ENCODE measurements around the gene TTK.

TTK gene

DNA sequence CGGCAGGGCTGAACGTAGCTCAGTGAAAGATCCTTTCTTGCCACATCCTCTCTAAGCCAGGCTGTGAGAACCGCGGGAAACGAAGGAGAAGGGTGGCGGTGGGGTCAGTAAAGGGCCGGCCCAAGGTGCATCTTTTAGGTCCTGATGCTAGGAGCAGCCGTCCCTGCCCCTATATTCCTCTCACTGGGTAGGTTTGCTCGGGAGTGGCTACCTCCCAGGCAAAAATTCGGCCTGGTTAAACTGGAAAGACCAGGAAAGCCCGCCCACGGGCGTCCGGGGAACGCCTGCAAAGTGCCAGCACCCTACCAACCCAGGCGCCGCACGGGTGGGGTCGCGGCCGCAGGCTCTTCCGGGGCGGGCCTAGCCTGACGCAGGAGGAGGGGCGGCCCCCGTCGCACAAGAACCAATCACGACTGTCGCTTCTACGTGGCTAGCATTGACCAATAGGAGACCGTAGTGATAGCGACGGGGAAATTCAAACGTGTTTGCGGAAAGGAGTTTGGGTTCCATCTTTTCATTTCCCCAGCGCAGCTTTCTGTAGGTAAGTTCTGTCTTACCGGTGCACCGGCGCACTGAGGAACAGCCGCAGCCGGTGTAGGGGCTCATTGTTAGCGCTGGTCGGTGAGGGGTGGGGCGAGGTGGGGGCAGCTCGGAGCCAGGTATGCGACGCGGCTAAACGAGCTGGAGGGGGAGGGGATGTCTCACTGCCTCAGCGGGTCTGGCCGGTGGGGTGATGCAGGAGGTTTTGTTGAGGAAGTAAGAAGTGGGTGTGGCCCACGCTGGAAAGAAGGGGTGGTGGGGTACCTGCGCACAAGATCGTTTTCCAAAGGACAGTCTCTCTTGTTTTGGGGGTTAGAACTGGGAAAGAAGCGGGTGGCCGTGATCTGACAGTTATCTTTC, at the start of gene TTK:
Gene TTK (plus strand): TSS at position 477 of the 900 bp plus-strand sequence. CDS start 1,195 bp downstream, outside the sequence.
- DNase-seq, result peak; percentile 93 to 95

DNA sequence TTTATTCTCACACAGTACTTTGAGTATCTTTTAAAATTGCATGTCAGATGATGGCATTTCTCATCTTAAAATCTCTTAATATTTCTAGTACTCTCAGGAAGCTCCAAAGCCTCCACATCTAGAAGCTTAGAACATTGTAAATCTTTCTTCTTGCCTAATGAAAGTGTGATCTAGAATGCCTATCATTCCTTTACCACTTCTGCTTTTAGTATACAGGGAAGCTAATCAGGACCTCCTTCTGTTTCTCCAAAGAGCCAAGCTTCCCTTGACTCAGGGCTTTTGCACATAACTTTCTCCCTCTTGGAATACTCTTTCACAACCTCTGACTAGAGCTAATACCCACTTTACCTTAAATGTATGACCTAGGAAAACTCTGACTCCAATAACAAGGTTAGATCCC, 49.6 kb upstream of the TTK start:
- DNase-seq, result no peak

DNA sequence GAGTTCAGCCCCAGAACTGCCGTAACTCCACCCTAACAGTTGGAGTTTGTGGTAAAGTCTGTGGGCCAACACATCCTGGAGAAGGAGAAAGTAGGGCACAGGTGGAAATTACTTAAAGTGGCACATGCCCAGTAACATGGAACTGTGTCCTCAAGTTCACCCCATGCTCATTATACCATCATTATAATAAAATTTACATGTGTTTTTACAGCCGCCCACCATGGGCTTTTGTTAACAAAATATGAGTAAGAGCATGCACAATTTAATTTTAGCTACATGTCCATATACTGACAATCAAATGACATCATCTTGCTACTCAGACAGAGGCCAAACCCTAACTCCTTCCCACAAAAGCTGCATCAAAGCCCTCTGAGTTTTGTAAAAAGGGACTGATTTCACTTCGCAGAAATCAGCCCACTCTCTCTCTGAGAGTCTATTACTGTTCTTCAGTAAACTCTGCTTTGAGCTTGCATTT, 39.8 kb upstream of the TTK start:
- DNase-seq, result peak; percentile 1 to 62

DNA sequence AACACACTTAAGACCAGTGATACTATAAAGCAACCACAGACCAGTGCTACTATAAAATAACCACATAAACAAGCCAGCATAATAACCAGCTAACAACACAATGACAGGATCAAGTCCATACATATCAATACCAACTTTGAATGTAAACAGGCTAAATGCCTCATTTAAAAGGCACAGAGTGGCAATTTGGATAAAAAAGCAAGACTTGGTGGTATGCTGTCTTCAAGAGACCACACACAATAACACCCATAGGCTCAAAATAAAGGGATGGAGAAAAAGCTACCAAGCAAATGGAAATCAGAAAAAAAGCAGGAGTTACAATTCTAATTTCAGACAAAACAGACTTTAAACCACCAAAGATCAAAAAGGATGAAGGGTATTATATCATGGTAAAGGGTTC, 37.3 kb upstream of the TTK start:
- DNase-seq, result no peak

DNA sequence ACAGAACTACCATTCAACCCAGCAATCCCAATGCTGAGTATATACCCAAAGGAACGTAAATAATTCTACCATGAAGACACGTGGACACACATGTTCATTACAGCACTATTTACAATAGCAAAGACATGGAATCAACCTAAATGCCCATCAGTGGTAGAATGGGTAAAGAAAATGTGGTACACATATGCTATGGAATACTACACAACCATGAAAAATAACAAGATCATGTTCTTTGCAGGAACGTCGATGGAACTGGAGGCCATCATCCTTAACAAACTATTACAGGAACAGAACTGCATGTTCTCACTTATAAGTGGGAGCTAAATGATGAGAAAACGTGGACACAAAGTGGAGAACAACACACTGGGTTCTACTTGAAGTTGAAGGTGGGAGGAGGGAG, 34.7 kb upstream of the TTK start:
- DNase-seq, result no peak

DNA sequence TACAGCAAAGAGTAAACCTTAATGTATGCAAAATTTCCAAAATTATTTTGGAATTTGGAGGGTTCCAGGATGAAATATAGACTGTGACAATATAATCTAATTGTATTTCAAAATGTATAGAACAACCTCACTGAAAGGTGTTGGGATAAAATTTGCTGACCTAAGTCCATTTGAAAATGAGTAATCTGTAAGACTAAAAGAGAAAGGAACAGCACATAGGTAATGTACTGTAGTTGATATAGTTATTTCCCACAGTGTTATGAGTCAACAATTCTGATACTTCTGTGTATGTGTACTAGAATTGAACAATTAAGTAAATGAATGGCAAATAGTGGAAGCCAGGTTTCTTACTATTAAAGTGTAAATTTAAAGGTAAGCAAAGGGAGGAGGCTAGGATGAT, 33.3 kb upstream of the TTK start:
- DNase-seq, result no peak

DNA sequence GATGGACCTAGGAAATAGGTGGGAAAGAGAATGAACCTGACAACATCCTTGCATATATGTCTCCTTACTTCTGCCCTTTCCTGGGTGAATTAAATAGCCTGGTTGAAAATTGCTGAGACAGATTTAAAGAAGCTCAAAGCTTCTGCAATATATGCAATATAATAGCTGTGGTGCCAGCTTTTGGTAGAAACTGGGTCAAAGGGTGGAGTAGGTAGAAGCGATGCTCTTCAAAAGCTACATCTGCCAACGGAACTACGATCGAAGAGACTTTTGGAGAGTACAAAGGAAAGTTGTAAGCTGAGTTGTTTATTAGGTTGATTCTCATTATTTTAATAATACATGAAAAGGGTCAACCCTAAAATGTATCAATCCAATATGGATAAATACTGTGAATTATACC, 22.8 kb upstream of the TTK start:
- peak in 1 of 2 donors; percentile 11 for DNase-seq

DNA sequence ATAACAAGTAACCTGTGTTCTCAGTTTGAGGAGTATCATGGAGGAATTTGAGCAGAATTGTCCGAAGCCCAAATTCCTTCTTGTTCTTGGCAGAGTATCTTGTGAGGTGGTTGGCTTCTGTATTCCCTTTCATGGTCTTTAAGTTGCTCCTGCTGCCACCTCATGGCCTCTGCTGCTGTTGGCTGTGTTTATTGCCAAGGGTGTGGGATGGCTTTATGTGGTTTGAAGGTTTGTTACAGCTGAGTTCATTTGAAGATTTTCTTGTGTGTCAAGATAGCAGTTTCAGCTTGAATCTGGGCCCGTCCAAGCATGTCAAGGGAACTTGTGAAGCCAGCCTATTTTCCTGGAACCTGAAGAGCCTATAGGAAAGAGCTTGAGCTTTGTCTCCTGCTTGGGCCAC, 20.2 kb upstream of the TTK start:
- peak; percentile 1 to 42 for DNase-seq

DNA sequence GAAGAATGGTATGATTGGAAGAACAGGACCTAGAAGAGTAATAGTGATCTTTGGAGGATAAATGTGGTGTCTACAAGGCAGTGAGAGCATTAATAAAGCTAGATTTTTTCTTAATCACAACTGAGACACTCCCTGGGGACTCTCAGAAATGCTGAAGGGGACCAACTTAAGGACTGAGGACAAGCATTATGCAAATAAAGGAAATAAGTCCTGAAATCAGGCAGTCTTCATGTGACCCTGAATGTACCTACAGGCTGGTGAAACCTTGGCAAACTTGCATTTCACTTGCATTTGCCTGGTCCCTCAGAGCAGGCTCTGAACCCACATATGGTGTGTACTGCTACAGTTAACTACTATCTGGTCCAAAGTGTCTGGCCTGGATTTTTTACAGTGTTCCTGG, 19.3 kb upstream of the TTK start:
- DNase-seq, result no peak

DNA sequence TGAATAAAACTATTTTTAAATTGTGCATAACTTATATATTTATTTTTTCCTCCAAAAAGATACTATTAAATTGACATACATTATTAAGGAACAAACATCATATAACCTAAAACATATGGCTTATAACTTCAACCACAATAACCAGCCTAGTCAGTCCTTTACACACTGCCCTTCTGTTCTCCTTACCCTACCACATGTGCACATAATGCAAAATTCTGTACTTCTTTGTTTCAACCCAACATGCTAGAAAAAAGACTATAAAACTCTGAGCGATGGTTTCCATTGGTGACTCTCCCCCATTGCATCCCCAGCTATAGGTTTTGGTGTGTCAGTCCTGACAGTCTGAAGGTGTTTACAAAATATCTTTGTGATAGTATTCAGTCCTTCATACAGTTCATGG, 14.8 kb upstream of the TTK start:
- DNase-seq, result no peak

DNA sequence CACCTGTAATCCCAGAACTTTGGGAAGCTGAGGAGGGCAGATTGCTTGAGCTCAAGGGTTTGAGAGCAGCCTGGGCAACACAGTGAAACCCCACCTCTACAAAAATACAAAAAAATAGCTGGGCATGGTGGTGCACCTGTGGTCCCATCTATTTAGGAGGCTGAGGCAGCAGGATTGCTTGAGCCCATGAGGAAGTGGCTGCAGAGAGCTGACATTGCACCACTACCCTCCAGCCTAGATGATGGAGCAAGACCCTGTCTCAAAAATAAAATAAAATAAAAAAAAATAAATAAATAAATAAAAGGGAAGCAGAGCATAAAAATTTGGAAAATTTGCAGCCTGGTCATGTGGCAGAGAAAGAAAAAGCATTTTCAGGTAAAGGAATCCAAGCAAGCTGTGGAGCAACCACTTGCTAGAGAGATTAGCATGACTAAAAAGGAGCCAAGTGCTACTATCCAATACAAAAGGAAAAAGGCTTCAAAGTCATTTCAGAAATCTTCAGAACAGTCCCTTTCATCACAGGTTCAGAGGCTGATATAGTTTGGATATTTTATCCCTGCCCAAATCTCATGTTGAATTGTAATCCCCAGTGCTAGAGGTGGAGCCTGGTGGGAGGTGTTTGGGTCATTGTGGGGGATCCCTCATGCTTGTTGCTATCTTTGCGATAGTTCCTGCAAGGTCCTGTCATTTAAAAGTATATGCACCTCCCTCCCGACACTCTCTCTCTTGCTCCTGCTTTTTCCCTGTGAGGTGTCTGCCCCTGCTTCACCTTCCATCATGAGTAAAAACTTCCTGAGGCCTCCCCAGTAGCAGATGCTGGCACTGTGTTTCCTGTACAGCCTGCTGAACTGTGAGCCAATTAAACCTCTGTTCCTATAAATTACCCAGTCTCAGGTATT, 11.2 kb upstream of the TTK start:
- no peak for DNase-seq

DNA sequence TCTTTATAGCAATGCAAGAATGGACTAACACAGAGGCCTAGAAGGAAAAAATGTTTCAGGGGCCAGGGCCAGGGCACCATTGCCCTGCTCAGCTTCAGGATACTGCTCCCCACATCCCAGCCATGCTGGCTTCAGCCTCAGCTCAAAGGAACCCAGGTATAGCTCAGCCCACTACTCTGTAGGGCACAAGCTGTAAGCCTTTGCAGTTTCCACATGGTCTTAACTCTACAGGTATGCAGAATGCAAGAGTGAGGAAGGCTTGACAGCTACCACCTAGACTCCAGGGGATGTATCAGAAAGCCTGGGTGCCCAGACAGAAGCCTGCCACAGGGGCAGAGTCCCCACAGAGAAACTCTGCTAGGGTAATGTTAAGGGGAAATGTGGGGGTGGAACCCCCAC, 10.5 kb upstream of the TTK start:
- DNase-seq, result no peak

DNA sequence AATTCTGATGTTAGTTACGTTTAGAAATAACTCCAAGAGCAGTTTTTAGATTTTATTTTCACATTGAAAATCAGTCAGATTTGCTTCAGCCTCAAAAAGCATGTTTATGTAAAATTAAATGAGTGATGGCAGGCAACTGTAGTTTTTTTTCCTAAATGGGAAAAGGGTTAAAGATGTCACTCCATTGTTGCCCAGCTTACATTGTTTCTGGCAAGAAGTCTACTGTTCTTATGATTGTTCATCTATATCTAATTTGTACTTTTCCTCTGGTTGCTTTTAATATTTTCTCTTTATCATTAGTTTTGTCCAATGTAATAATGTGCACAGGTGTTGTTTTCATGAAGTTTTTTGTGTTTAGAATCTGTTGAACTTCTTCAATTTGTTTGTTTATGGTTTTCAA, 6.7 kb upstream of the TTK start:
- no peak for DNase-seq

DNA sequence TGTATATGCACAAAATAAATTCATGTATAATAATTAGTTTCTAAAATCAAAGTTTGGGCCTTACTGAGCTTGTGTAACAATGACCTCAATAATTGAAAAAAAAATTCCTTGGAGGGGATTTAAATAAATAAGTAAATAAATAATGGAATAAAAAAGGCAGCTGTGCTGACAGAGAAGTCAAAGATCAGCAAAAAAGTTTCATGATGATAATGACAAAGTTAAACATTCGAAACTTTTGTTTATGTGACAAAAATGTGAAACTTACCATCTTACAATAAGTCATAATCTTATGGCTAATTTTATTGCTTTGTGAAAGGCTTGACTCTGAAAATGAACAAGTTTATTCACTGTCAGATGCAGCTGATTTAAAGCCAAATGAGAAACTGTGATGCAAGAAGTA, 3.1 kb upstream of the TTK start:
- DNase-seq, result no peak

DNA sequence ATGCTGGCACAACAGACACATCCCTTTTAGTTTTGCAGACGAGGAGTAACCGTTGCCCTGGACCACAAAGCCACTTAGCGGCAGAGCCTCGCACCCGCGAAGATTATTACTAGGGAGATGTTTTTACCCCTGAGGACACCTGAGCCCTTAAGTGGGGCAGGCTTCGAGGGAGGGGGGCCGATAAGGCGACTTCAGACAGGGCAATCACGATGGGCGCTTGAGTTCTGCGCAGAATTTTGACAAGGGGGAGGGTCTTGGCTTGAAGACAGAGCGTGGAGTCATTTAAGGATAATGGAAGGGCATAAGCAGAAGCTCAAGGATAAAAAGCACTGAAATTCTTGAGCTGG, 650 bp upstream of the TTK start:
- peak in 1 of 2 donors; percentile 62 for DNase-seq

DNA sequence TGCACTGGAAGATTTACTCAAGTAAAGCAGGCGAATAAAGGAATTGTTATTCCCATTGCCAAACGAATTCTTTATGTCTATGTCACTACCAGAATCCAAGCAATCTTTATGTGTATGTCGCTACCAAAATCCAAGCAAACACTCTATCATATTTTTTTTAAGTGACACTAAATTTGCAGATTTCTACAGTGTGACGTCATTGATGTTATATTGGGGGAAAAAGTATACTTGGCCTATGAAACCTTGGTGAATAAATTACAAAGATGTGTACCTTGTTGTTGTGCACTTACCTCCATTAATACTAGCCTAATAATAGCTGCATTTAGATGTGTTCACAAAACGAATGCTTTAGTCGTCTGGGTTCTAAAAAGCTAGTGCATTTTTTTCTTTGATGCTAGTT, 957 bp downstream of the TTK start:
- DNase-seq, result no peak

DNA sequence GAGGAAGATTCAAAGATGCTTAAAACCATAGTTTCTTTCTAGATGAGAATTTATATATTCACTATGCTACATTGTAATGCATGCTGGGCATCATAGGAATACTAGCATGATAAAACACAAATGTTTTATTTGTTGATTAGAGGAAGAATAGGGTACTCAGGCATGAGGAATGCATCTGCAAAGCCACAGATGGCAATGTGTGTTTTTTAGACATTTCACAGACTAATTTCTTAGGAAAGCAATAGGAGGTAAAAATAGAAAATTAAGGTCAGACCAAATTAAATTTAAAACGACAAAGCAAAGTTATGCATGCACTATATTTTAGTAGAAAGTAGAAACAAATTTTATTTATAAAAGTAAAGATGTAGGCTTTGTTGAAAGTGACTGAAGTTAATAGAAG, 2.1 kb downstream of the TTK start:
- DNase-seq, result no peak

DNA sequence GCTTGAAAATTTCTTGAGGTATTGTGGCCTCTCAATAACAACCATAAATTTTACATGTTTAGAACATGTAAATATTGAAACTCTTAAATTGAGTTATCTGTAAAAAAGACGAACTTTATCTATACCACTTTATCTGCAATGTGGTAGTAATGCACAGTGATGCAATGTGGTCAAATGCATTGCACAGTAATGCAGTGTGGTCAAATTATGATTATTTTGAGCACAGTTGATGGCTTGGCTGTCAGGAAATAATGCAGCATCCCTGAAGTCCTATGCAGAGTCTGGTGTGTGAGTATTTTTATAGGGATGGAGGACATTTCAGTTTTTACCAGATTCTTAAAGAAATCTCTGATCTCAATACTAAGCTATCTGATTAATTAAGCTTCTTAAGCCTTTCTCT, 5.1 kb downstream of the TTK start:
- DNase-seq, result no peak

DNA sequence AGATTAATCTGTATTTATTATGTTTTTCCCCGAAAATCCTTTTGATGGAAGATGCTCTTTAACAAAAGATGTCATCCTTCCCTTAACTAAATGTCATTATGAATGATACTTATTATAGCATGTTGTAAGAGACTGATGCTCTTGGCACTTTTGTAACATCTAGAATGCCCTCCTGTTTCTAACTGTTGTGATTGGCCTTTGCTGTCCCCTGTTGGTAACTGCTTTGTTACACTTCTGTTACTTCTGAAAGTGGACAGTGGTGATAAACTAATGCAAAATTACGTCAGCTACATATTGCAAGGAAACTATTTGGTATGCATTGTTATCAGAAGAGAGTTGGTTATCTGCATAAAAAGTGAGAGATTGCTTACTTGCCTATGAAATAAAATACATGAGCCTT, 5.8 kb downstream of the TTK start:
- DNase-seq, result peak in 1 of 2 donors; percentile 21

DNA sequence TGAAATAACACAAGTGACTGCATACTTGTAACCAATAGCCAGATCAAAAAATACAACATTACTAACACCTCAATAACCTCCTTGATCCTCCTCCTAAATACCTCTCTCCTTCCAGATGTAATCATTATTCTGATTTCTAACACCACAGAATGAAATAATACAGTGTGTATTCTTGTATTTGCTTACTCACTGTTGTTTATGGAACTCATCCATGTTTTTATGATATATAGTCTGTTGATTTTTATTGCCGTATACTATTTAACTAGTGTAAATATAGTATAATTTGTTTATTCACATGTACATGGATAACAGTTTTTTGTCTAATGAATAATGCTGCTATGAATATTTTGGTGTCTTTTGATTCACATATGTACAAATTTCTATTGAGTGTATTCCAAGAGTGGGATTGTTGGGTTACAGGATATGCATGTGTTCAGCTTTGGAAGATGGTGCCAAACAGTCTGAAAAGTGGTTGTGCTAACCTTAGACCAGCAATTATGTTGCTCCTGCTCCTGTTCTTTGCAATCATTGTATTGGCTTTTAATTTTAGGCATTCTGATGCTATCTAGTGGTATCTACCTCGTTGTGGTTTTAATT, 11.5 kb downstream of the TTK start:
- no peak for DNase-seq

DNA sequence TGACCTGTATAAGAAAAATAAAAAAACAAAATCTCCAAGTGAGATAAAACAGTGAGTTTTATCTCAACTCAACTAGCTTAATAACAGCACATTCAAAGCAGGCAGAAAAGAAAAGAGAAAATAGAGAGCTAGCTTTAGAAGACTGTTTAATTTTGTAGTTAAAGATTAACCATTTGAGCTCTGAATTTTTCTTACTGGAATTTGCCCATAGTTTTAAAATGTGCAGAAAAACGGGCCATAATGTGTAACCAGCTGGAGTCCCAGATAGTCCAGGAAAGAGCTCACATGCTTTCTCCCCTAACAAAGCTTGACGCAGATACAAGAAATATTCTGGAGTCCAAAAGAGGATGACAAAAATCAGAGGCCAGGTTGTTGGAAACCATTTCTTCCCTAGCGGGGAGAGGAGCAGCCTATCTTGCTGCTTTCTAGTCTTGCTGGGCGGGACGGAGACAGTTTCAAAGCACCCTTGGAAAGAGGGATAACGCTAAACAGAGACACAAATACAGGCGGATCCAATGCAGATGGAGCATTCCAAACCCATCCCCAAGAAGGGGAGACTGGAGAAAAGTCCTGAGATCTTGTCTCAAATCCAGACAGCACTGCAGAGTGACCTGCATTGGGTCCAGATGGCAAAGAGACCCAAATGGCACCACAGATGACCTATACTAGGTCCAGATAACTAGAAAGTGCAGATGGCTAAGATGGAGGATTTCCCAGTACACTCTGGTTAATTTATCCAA, 16.1 kb downstream of the TTK start:
- no peak for DNase-seq

DNA sequence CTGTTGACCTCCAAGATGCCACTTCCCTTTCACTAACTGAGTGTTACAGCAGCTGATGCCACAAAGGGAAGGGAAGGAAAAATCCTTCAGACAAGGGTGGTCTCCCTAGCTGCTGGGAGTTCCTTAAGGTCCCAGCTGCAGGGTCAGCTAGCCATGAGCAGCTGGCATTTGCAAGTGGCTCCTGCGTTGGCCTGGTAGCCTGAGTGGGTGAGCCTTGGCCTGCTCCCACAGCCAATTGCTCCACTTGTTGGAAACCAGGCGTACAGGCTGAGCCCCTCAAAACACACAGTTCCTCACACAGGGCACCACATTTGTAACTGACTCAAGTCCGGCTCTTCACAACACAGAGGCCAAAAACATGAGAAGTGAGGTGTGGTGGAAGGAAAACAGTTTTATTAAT, 16.7 kb downstream of the TTK start:
- DNase-seq, result no peak

DNA sequence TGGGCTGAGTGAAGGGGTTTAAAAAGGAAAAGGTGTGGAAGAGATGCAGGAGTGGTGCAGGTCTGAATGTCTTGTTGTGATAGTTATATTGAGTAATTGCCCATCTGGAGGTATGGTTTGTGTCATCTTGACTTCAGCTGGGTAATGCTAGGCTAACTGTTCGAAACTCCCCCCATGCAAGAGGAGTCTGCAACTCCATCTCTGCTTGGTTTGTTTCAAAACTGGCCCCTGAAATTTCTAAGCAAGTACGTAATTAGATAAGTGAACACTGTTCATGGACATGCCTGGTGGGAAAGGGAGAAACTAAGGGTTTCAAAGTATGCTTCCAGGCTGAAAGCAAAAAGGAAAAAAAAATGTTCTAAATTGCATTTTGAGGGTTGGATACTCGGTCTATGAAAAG, 17.1 kb downstream of the TTK start:
- DNase-seq, result no peak

All from CD4-positive, alpha-beta T cell treated with Interferon alpha-2 for 1 hour (primary cell).